HepG2 (cell line): Measurements from ENCODE around the gene SFXN1. TPM values are rescaled to one million over a fixed set of nuclear protein-coding genes. Genes with fewer than 3 reads are reported as not detected.

Experiments
- KLF11 ChIP-seq: IDR thresholded peaks from 2 replicates; pipeline ENCODE4 v1.6.1; 2016; ENCODE audit warnings: missing compliant biosample characterization
- NFYC ChIP-seq: IDR thresholded peaks from 2 replicates; pipeline ENCODE4 v1.6.1; 2016; ENCODE audit warnings: missing genetic modification reagents, missing compliant biosample characterization
- NPAS2 ChIP-seq: sonication (generic); formaldehyde crosslinking; IDR thresholded peaks from 2 replicates; pipeline ENCODE4 v1.8.0; 2022; ENCODE audit warnings: mild to moderate bottlenecking, missing genetic modification reagents, borderline replicate concordance
- SIX1 ChIP-seq: sonication (generic); formaldehyde crosslinking; IDR thresholded peaks from 2 replicates; pipeline ENCODE4 v1.4.0; 2020; ENCODE audit warnings: missing genetic modification reagents, borderline replicate concordance
- SMAD3 ChIP-seq: sonication (generic); formaldehyde crosslinking; IDR thresholded peaks from 2 replicates; pipeline ENCODE4 v1.4.0; 2020; ENCODE audit warnings: missing genetic modification reagents
- SP1 ChIP-seq, 2 experiments: fragments of 450-650 bp in 1 of 2; sonication (generic) in 1 of 2; formaldehyde crosslinking in 1 of 2; IDR thresholded peaks; 2 replicates each; pipeline versions ENCODE4 v1.4.0 to v1.6.1; 2016 to 2020; ENCODE audit warnings: missing genetic modification reagents in 1 of 2
- ZBTB46 ChIP-seq: sonication (generic); formaldehyde crosslinking; IDR thresholded peaks from 2 replicates; pipeline ENCODE4 v1.4.0; 2020; ENCODE audit warnings: mild to moderate bottlenecking, missing genetic modification reagents, borderline replicate concordance
- ZFP41 ChIP-seq: sonication (generic); formaldehyde crosslinking; IDR thresholded peaks from 2 replicates; pipeline ENCODE4 v1.4.0; 2020; ENCODE audit warnings: mild to moderate bottlenecking, missing genetic modification reagents, borderline replicate concordance
- ZNF136 ChIP-seq: sonication (generic); formaldehyde crosslinking; IDR thresholded peaks from 2 replicates; pipeline ENCODE4 v1.8.1; 2022; ENCODE audit warnings: low read depth, mild to moderate bottlenecking, moderate library complexity, missing genetic modification reagents
- ZNF160 ChIP-seq: sonication (generic); formaldehyde crosslinking; IDR thresholded peaks from 2 replicates; pipeline ENCODE4 v1.8.0; 2022; ENCODE audit warnings: mild to moderate bottlenecking, inconsistent platforms, missing genetic modification reagents
- ZNF253 ChIP-seq: sonication (generic); formaldehyde crosslinking; IDR thresholded peaks from 2 replicates; pipeline ENCODE4 v1.8.0; 2022; ENCODE audit warnings: mild to moderate bottlenecking, missing genetic modification reagents, borderline replicate concordance
- ZNF296 ChIP-seq: sonication (generic); formaldehyde crosslinking; conservative IDR thresholded peaks from 2 replicates; pipeline ENCODE4 v1.5.0; 2020; ENCODE audit warnings: mild to moderate bottlenecking, missing genetic modification reagents
- ZNF329 ChIP-seq: sonication (generic); formaldehyde crosslinking; IDR thresholded peaks from 2 replicates; pipeline ENCODE4 v1.9.0; 2021; ENCODE audit warnings: low read depth, mild to moderate bottlenecking, missing genetic modification reagents
- ZNF619 ChIP-seq: sonication (generic); formaldehyde crosslinking; IDR thresholded peaks from 2 replicates; pipeline ENCODE4 v1.4.0; 2020; ENCODE audit warnings: mild to moderate bottlenecking, missing genetic modification reagents
- ZNF660 ChIP-seq: sonication (generic); formaldehyde crosslinking; IDR thresholded peaks from 2 replicates; pipeline ENCODE4 v1.5.1; 2020; ENCODE audit warnings: mild to moderate bottlenecking, low read depth, missing genetic modification reagents, borderline replicate concordance
- ZNF772 ChIP-seq: sonication (generic); formaldehyde crosslinking; IDR thresholded peaks from 2 replicates; pipeline ENCODE4 v1.5.0; 2020; ENCODE audit warnings: mild to moderate bottlenecking, missing genetic modification reagents
- ZNF780A ChIP-seq: sonication (generic); formaldehyde crosslinking; IDR thresholded peaks from 2 replicates; pipeline ENCODE4 v1.8.0; 2022; ENCODE audit warnings: mild to moderate bottlenecking, missing genetic modification reagents, moderate library complexity
- polyA plus RNA-seq, 8 experiments: library from polyadenylated mRNA; depleted of rRNA in 3 of 8; stranded (reverse) in 7 of 8; unstranded in 1 of 8; fragments of >200 nt; fragmentation: Illumina TruSeq in 4 of 8; extraction: Trizol in 4 of 8; gene quantifications; 2 replicates each; pipeline versions ENCODE4 v1.2.1 to v1.2.3, GENCODE V29; 2011 to 2016; ENCODE audit warnings: low read depth in 4 of 8, missing spikeins in 1 of 8, mixed read lengths in 1 of 8; ENCODE audit not compliant: insufficient read depth in 1 of 8
- total RNA-seq, 5 experiments: library from RNA; depleted of rRNA; stranded (reverse); fragments of >200 nt; fragmentation: Illumina TruSeq; extraction: Trizol; gene quantifications; 2 replicates each; pipeline ENCODE4 v1.2.3, GENCODE V29; 2016; ENCODE audit warnings: low read depth in 1 of 5
- TF ChIP-seq, protein P1 (sequence below): sonication (generic); formaldehyde crosslinking; IDR thresholded peaks from 2 replicates; pipeline ENCODE4 v1.4.0; 2020; ENCODE audit warnings: missing genetic modification reagents, borderline replicate concordance
- TF ChIP-seq, protein P2 (sequence below): sonication (generic); formaldehyde crosslinking; IDR thresholded peaks from 2 replicates; pipeline ENCODE4 v1.5.0; 2020; ENCODE audit warnings: missing genetic modification reagents
- TF ChIP-seq, protein P3 (sequence below): sonication (generic); formaldehyde crosslinking; IDR thresholded peaks from 2 replicates; pipeline ENCODE4 v1.4.0; 2020; ENCODE audit warnings: mild to moderate bottlenecking, low read depth, missing genetic modification reagents

SFXN1 gene
- total and polyA plus RNA-seq, 2 of the 13 experiments (the other 11 are each of a cell fraction or from before 2014, with no cell fraction given) = 122 to 135 TPM

DNA sequence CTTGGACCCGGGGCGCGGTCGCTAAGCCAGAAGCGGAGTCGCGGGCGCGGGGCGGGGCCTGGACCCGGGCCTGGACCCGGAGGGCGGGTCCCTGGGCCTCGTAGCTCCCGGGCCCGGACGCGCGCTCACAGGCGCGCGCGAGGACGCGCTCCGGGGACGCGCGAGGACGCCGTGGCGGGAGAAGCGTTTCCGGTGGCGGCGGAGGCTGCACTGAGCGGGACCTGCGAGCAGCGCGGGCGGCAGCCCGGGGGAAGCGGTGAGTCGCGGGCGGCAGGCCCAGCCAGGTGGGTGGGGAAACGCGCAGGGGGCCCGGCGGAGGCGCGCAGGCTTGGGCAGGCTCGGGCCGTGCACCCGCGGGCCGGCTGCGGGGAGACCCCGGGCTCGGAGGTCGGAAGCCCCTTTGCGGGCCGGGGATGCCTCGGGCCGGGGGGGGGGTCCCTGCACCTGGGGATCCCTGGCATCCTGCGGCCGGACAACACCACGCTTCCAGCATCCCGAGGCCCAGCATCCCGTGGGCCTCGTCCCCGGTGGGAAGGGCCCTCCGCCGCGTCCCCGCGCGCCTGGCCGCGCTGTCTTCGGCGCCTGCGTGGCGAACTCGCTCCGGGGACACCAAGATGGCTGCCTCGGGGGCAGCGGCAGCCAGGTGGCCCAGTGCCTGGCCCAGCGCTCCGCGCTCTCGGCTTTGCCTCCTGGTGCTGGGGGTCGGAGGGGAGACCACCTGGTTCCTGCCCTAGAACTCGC, at the start of gene SFXN1 (continued):
- TF ChIP-seq, protein P1, sequence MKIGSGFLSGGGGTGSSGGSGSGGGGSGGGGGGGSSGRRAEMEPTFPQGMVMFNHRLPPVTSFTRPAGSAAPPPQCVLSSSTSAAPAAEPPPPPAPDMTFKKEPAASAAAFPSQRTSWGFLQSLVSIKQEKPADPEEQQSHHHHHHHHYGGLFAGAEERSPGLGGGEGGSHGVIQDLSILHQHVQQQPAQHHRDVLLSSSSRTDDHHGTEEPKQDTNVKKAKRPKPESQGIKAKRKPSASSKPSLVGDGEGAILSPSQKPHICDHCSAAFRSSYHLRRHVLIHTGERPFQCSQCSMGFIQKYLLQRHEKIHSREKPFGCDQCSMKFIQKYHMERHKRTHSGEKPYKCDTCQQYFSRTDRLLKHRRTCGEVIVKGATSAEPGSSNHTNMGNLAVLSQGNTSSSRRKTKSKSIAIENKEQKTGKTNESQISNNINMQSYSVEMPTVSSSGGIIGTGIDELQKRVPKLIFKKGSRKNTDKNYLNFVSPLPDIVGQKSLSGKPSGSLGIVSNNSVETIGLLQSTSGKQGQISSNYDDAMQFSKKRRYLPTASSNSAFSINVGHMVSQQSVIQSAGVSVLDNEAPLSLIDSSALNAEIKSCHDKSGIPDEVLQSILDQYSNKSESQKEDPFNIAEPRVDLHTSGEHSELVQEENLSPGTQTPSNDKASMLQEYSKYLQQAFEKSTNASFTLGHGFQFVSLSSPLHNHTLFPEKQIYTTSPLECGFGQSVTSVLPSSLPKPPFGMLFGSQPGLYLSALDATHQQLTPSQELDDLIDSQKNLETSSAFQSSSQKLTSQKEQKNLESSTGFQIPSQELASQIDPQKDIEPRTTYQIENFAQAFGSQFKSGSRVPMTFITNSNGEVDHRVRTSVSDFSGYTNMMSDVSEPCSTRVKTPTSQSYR = no peak
- TF ChIP-seq ZNF253 (no peak), ZNF136 (CRISPR knock-in tag) (no peak), ZNF296 (CRISPR knock-in tag) (no peak), SP1 (IDR thresholded peaks at IDR 0.05) (no peak), SP1 (CRISPR knock-in tag; IDR thresholded peaks at IDR 0.05) (no peak), NPAS2 (CRISPR knock-in tag) (no peak), ZBTB46 (CRISPR knock-in tag) (no peak), ZFP41 (CRISPR knock-in tag) (no peak), ZNF619 (CRISPR knock-in tag) (no peak), NFYC (CRISPR knock-in tag) (no peak), SMAD3 (CRISPR knock-in tag) (no peak), ZNF772 (CRISPR knock-in tag) (no peak), ZNF660 (CRISPR knock-in tag) (no peak), ZNF329 (CRISPR knock-in tag) (no peak), ZNF160 (peak; percentile 35; the same call in 1 of the 2 replicates), ZNF780A (CRISPR knock-in tag) (no peak), SIX1 (CRISPR knock-in tag) (no peak), KLF11 (CRISPR knock-in tag) (no peak)
- TF ChIP-seq, protein P2, sequence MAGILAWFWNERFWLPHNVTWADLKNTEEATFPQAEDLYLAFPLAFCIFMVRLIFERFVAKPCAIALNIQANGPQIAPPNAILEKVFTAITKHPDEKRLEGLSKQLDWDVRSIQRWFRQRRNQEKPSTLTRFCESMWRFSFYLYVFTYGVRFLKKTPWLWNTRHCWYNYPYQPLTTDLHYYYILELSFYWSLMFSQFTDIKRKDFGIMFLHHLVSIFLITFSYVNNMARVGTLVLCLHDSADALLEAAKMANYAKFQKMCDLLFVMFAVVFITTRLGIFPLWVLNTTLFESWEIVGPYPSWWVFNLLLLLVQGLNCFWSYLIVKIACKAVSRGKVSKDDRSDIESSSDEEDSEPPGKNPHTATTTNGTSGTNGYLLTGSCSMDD (CRISPR knock-in tag) = no peak
- TF ChIP-seq, protein P3, sequence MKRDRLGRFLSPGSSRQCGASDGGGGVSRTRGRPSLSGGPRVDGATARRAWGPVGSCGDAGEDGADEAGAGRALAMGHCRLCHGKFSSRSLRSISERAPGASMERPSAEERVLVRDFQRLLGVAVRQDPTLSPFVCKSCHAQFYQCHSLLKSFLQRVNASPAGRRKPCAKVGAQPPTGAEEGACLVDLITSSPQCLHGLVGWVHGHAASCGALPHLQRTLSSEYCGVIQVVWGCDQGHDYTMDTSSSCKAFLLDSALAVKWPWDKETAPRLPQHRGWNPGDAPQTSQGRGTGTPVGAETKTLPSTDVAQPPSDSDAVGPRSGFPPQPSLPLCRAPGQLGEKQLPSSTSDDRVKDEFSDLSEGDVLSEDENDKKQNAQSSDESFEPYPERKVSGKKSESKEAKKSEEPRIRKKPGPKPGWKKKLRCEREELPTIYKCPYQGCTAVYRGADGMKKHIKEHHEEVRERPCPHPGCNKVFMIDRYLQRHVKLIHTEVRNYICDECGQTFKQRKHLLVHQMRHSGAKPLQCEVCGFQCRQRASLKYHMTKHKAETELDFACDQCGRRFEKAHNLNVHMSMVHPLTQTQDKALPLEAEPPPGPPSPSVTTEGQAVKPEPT = 0 out of 2 replicates have a peak, but pooled peaks have one; percentile 27
